ENCODE data around the gene PIKFYVE. TPM values are rescaled to one million over a fixed set of nuclear protein-coding genes. Genes with fewer than 3 reads are reported as not detected.
A peak's percentile ranks its signal among the peaks of the same experiment; 100 is the strongest.
"Not testable (repeated sequence)": the region's sequence is repeated elsewhere in the genome, so short reads cannot be mapped to it uniquely, and the experiment has no call there.

PIKFYVE gene, protein sequence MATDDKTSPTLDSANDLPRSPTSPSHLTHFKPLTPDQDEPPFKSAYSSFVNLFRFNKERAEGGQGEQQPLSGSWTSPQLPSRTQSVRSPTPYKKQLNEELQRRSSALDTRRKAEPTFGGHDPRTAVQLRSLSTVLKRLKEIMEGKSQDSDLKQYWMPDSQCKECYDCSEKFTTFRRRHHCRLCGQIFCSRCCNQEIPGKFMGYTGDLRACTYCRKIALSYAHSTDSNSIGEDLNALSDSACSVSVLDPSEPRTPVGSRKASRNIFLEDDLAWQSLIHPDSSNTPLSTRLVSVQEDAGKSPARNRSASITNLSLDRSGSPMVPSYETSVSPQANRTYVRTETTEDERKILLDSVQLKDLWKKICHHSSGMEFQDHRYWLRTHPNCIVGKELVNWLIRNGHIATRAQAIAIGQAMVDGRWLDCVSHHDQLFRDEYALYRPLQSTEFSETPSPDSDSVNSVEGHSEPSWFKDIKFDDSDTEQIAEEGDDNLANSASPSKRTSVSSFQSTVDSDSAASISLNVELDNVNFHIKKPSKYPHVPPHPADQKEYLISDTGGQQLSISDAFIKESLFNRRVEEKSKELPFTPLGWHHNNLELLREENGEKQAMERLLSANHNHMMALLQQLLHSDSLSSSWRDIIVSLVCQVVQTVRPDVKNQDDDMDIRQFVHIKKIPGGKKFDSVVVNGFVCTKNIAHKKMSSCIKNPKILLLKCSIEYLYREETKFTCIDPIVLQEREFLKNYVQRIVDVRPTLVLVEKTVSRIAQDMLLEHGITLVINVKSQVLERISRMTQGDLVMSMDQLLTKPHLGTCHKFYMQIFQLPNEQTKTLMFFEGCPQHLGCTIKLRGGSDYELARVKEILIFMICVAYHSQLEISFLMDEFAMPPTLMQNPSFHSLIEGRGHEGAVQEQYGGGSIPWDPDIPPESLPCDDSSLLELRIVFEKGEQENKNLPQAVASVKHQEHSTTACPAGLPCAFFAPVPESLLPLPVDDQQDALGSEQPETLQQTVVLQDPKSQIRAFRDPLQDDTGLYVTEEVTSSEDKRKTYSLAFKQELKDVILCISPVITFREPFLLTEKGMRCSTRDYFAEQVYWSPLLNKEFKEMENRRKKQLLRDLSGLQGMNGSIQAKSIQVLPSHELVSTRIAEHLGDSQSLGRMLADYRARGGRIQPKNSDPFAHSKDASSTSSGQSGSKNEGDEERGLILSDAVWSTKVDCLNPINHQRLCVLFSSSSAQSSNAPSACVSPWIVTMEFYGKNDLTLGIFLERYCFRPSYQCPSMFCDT (N-terminal part only)
- total RNA-seq (ENCODE audit: low replicate concordance): 44.0 and 51.6 TPM in 2 replicates

DNA sequence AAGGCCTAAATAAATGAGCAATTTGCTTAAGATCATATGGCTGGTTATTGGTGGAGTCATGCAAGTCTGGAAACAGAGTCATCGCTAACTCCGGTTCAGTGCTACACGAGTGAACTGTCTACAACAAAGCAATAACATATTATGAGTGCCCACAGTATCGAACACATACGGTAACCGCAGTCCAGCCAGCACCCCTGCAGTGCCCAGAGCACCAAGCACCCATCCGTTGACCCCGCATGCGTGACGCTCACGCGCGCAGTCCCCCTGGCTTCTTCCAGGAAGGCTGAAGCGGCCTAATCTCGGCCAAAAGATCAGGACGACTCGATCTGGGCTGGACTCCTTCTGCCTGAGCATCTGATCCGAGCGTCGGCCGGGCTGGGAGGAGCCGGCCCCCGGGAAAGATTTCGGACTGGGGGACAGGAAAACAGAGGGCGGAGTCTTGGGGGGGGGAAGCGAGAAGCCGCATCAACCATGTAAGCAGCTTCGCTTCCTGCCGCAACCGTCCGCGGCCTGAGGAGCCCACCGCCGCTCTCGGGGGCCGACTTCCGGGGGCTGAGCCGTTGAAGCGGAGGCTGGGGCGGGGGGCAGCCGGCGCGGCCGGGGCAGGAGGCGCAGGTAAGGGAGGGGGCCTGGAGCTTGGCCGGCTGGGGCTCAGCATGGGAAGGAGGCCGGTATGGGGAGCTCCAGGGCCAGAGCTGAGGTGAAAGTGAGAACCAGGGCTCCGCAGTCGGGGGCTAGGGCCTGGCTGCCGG, at the start of gene PIKFYVE:
Gene PIKFYVE, plus strand, starts transcription at position 455 of the 752 bp plus-strand sequence. CDS start 5,265 bp downstream, outside the sequence.
- H3F3A ChIP-seq (ENCODE audit: low read depth): peaks cover 24% of the 10 kb centered on the region
- H3K4me2 ChIP-seq: peak within 1 kb of the TSS; percentile 81
- Mint-ChIP-seq H3K9me3 (no peaks in the 10 kb centered on the region), H3K4me1 (peaks cover 22% of the 10 kb centered on the region), H3K27ac (peak within 1 kb of the TSS; percentile 87), H3K27me3 (ENCODE audit: insufficient read depth, low read depth) (no peaks in the 10 kb centered on the region), H3K36me3 (peaks cover 5% of the 10 kb centered on the region), H3K4me3 (peak within 1 kb of the TSS; percentile 89)
- no peaks in the 10 kb centered on the region for H3K36me3 ChIP-seq
- no peaks in the 10 kb centered on the region for H3K27me3 ChIP-seq
- peak; percentile 98 for DNase-seq (ENCODE audit: low spot score)
- H3K79me2 ChIP-seq (ENCODE audit: low read depth): peaks cover 46% of the 10 kb centered on the region
- H4K20me1 ChIP-seq (ENCODE audit: low read depth): peaks cover 34% of the 10 kb centered on the region
- peak within 1 kb of the TSS; percentile 77 for H3K4me3 ChIP-seq
- H3K4me1 ChIP-seq: peaks cover 12% of the 10 kb centered on the region
- TF ChIP-seq EZH2 (IDR thresholded peaks at IDR 0.05): no peak
- TF ChIP-seq, protein P1, sequence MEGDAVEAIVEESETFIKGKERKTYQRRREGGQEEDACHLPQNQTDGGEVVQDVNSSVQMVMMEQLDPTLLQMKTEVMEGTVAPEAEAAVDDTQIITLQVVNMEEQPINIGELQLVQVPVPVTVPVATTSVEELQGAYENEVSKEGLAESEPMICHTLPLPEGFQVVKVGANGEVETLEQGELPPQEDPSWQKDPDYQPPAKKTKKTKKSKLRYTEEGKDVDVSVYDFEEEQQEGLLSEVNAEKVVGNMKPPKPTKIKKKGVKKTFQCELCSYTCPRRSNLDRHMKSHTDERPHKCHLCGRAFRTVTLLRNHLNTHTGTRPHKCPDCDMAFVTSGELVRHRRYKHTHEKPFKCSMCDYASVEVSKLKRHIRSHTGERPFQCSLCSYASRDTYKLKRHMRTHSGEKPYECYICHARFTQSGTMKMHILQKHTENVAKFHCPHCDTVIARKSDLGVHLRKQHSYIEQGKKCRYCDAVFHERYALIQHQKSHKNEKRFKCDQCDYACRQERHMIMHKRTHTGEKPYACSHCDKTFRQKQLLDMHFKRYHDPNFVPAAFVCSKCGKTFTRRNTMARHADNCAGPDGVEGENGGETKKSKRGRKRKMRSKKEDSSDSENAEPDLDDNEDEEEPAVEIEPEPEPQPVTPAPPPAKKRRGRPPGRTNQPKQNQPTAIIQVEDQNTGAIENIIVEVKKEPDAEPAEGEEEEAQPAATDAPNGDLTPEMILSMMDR (IDR thresholded peaks at IDR 0.05): no peak
- no peak for TF ChIP-seq EZH2phosphoT487 (IDR thresholded peaks at IDR 0.05)
- peaks cover 6% of the 10 kb centered on the region for H3K9me3 ChIP-seq (ENCODE audit: low read depth)
- peak within 1 kb of the TSS; percentile 93 for H3K27ac ChIP-seq
- H3K9ac ChIP-seq: peak within 1 kb of the TSS; percentile 61
- peak within 1 kb of the TSS; percentile 52 for H2AFZ ChIP-seq (replicated peaks)

DNA sequence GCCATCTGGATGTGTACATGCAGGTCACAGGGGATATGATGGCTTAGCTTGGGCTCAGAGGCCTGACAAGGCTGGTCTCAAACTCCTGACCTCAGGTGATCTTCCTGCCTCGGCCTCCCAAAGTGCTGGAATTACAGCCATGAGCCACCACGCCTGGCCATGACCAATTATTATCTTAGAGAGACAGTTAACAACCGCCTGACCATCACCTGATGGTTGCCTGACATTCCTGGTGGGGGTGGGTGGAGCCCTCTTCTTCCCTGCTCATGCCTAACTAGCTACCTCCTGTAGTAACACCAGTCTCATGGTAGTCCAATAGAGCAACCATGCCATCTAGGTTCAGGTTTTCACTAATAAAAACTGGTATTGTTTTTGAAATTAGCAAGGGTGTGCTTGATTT, 44.2 kb upstream of the PIKFYVE start:
- H3K36me3 ChIP-seq; H3K9me3 ChIP-seq (ENCODE audit: low read depth); H3K4me2 ChIP-seq; H3K27me3 Mint-ChIP-seq (ENCODE audit: insufficient read depth, low read depth); DNase-seq (ENCODE audit: low spot score); H3K27me3 ChIP-seq; H3K27ac Mint-ChIP-seq; H3K9ac ChIP-seq; H3K4me1 Mint-ChIP-seq; H3K4me3 ChIP-seq; H3K4me3 Mint-ChIP-seq; H3K79me2 ChIP-seq (ENCODE audit: low read depth); H3K36me3 Mint-ChIP-seq; H3F3A ChIP-seq (ENCODE audit: low read depth); H2AFZ ChIP-seq (replicated peaks); H3K4me1 ChIP-seq; H3K27ac ChIP-seq; H4K20me1 ChIP-seq (ENCODE audit: low read depth): not testable (repeated sequence)
- H3K9me3 Mint-ChIP-seq: peaks cover 19% of the 10 kb centered on the region

DNA sequence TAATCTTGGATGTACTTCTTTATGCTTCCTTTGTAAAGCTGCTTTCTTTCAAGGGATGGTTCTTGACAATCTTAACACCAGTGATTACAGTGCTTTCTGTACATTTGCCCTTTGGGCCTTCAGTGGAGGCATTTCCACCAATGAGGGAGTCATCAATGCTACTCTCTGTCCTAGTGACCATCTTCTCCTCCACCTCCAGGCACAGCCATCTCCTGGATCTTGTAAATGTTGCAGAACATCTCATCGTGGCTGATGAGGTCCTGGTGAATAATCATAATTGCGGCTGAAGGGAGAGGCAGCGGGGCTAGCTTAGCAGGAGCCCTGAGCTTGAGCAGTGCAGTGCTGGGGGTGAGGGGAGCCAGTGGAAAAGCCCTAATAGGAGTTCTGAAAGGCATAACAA, 43.7 kb upstream of the PIKFYVE start:
- no peak overlapping the region for H3K27ac ChIP-seq
- DNase-seq (ENCODE audit: low spot score): no peak
- no peak overlapping the region for H2AFZ ChIP-seq (replicated peaks)
- H3F3A ChIP-seq (ENCODE audit: low read depth): no peaks in the 10 kb centered on the region
- H3K4me1 ChIP-seq: no peaks in the 10 kb centered on the region
- no peaks in the 10 kb centered on the region for H4K20me1 ChIP-seq (ENCODE audit: low read depth)
- TF ChIP-seq EZH2 (IDR thresholded peaks at IDR 0.05) (no peak), EZH2phosphoT487 (IDR thresholded peaks at IDR 0.05) (no peak)
- TF ChIP-seq, protein P1 (IDR thresholded peaks at IDR 0.05): no peak
- H3K79me2 ChIP-seq (ENCODE audit: low read depth): no peaks in the 10 kb centered on the region
- no peaks in the 10 kb centered on the region for H3K27me3 ChIP-seq
- H3K36me3 ChIP-seq: no peaks in the 10 kb centered on the region
- Mint-ChIP-seq H3K4me3 (no peak overlapping the region), H3K27me3 (ENCODE audit: insufficient read depth, low read depth) (peaks cover 2% of the 10 kb centered on the region), H3K36me3 (no peaks in the 10 kb centered on the region), H3K4me1 (no peaks in the 10 kb centered on the region), H3K9me3 (peaks cover 20% of the 10 kb centered on the region), H3K27ac (no peak overlapping the region)
- H3K4me3 ChIP-seq: no peak overlapping the region
- no peak overlapping the region for H3K4me2 ChIP-seq
- H3K9me3 ChIP-seq (ENCODE audit: low read depth): no peaks in the 10 kb centered on the region
- no peak overlapping the region for H3K9ac ChIP-seq
